Loucy (cell line): ENCODE measurements around the gene RND3.

Experiments
- H2AFZ ChIP-seq: fragments of 200-600 bp; sonication (generic); 2 replicates; pipeline ENCODE4 v1.6.0; 2016; ENCODE audit warnings: antibody characterized with exemption, mild to moderate bottlenecking, low read length, moderate library complexity
- H3F3A ChIP-seq: fragments of 200-600 bp; 2 replicates; pipeline ENCODE4 v1.6.0; 2016; ENCODE audit warnings: antibody characterized with exemption, low read depth, mild to moderate bottlenecking
- H3K27me3 ChIP-seq: fragments of 200-600 bp; sonication (generic); 2 replicates; pipeline ENCODE4 v1.6.1; 2014; ENCODE audit warnings: low read length, mild to moderate bottlenecking; ENCODE audit not compliant: insufficient read depth, poor library complexity, severe bottlenecking
- H3K36me3 ChIP-seq: fragments of 200-600 bp; sonication (generic); 2 replicates; pipeline ENCODE4 v1.6.1; 2016; ENCODE audit warnings: low read length; ENCODE audit not compliant: insufficient read depth
- H3K4me1 ChIP-seq: fragments of 200-600 bp; sonication (generic); 2 replicates; pipeline ENCODE4 v1.5.1; 2014; ENCODE audit warnings: low read length, mild to moderate bottlenecking; ENCODE audit not compliant: insufficient read depth, poor library complexity, severe bottlenecking
- H3K4me2 ChIP-seq: fragments of 200-600 bp; sonication (generic); 2 replicates; pipeline ENCODE4 v1.6.0; 2014; ENCODE audit warnings: antibody characterized with exemption, low read length, low read depth, mild to moderate bottlenecking; ENCODE audit not compliant: poor library complexity, severe bottlenecking
- H3K4me3 ChIP-seq: fragments of 200-600 bp; sonication (generic); 2 replicates; pipeline ENCODE4 v1.5.1; 2014; ENCODE audit warnings: low read length, mild to moderate bottlenecking, mixed read lengths; ENCODE audit not compliant: poor library complexity, severe bottlenecking
- H3K79me2 ChIP-seq: fragments of 200-600 bp; sonication (generic); 2 replicates; pipeline ENCODE4 v1.6.1; 2014; ENCODE audit warnings: low read length; ENCODE audit not compliant: insufficient read depth
- H3K9ac ChIP-seq: fragments of 200-600 bp; sonication (generic); 2 replicates; pipeline ENCODE4 v1.6.0; 2014; ENCODE audit warnings: mild to moderate bottlenecking, low read depth, low read length, moderate library complexity; ENCODE audit not compliant: poor library complexity, severe bottlenecking
- H3K9me2 ChIP-seq: fragments of 200-600 bp; sonication (generic); replicated peaks from 2 replicates; pipeline ENCODE4 v1.6.1; 2016; ENCODE audit warnings: low read depth, low read length, mixed read lengths
- H3K9me3 ChIP-seq: fragments of 200-600 bp; sonication (generic); 2 replicates; pipeline ENCODE4 v1.6.1; 2014; ENCODE audit warnings: mild to moderate bottlenecking, antibody characterized with exemption, low read length, low read depth; ENCODE audit not compliant: insufficient read depth
- H4K20me1 ChIP-seq: fragments of 200-600 bp; sonication (generic); 2 replicates; pipeline ENCODE4 v1.6.0; 2014; ENCODE audit warnings: antibody characterized with exemption, low read length, mild to moderate bottlenecking; ENCODE audit not compliant: insufficient read depth, poor library complexity, severe bottlenecking
- CTCF ChIP-seq: fragments of 200-600 bp; sonication (generic); conservative IDR thresholded peaks from 2 replicates; pipeline ENCODE4 v1.5.1; 2014; ENCODE audit warnings: mild to moderate bottlenecking, antibody characterized with exemption, low read length
- EZH2phosphoT487 ChIP-seq: fragments of 200-600 bp; IDR thresholded peaks from 2 replicates; pipeline ENCODE4 v1.6.1; 2018; ENCODE audit warnings: antibody characterized with exemption, mild to moderate bottlenecking, moderate library complexity, borderline replicate concordance

RND3 gene

GRCh38 chr2:150426724-150427123 is 60.7 kb downstream of the RND3 start:
- Histone ChIP-seq H3K9me3 (no peaks in the 10 kb centered on the region), H3F3A (no peaks in the 10 kb centered on the region), H2AFZ (peak overlapping the region; percentile 18; the same call in 1 of the 2 replicates), H3K79me2 (no peaks in the 10 kb centered on the region), H3K36me3 (no peaks in the 10 kb centered on the region), H4K20me1 (no peaks in the 10 kb centered on the region), H3K4me3 (no peak overlapping the region), H3K27me3 (no peaks in the 10 kb centered on the region), H3K4me1 (peaks cover 14% of the 10 kb centered on the region), H3K9ac (no peak overlapping the region), H3K4me2 (peak overlapping the region; percentile 15), H3K9me2 (no peaks in the 10 kb centered on the region)
- no peak for TF ChIP-seq CTCF
- no peak for TF ChIP-seq EZH2phosphoT487

- Histone ChIP-seq H3K4me3 (no peak overlapping the region), H3K9me2 (no peaks in the 10 kb centered on the region), H3K9me3 (no peaks in the 10 kb centered on the region), H2AFZ (peak overlapping the region; percentile 18; the same call in 1 of the 2 replicates), H4K20me1 (no peaks in the 10 kb centered on the region), H3K4me1 (peaks cover 14% of the 10 kb centered on the region), H3K9ac (no peak overlapping the region), H3F3A (no peaks in the 10 kb centered on the region), H3K79me2 (no peaks in the 10 kb centered on the region), H3K36me3 (no peaks in the 10 kb centered on the region), H3K27me3 (no peaks in the 10 kb centered on the region), H3K4me2 (peak overlapping the region; percentile 15)
- TF ChIP-seq EZH2phosphoT487 (no peak), CTCF (no peak)
These were observed 61.2 kb downstream of the RND3 start for GRCh38 chr2:150426315-150426714.

- H3K4me1 ChIP-seq: peaks cover 14% of the 10 kb centered on the region
- H3K4me3 ChIP-seq: no peak overlapping the region
- no peaks in the 10 kb centered on the region for H3K9me2 ChIP-seq
- no peaks in the 10 kb centered on the region for H3K79me2 ChIP-seq
- H3F3A ChIP-seq: no peaks in the 10 kb centered on the region
- H3K4me2 ChIP-seq: no peak overlapping the region
- H3K9ac ChIP-seq: no peak overlapping the region
- no peaks in the 10 kb centered on the region for H3K9me3 ChIP-seq
- H2AFZ ChIP-seq: no peak overlapping the region
- H4K20me1 ChIP-seq: no peaks in the 10 kb centered on the region
- H3K27me3 ChIP-seq: no peaks in the 10 kb centered on the region
- H3K36me3 ChIP-seq: no peaks in the 10 kb centered on the region
- TF ChIP-seq CTCF (no peak), EZH2phosphoT487 (no peak)
These were observed 62.1 kb downstream of the RND3 start for GRCh38 chr2:150425121-150425955.
